Activated naive CD4-positive, alpha-beta T cell treated with anti-CD3 and anti-CD28 coated beads, Interleukin-2, amount 50 U/mL, for 16 hours (primary cell): ENCODE measurements around the gene TEX2.
A peak's percentile ranks its signal among the peaks of the same experiment; 100 is the strongest.
"Not testable (repeated sequence)": the region's sequence is repeated elsewhere in the genome, so short reads cannot be mapped to it uniquely, and the experiment has no call there.

ENCODE experiments used
- DNase-seq: peaks from one replicate; pipeline ENCODE4 v3.0.0-alpha.2; 2020

The TEX2 gene

DNA sequence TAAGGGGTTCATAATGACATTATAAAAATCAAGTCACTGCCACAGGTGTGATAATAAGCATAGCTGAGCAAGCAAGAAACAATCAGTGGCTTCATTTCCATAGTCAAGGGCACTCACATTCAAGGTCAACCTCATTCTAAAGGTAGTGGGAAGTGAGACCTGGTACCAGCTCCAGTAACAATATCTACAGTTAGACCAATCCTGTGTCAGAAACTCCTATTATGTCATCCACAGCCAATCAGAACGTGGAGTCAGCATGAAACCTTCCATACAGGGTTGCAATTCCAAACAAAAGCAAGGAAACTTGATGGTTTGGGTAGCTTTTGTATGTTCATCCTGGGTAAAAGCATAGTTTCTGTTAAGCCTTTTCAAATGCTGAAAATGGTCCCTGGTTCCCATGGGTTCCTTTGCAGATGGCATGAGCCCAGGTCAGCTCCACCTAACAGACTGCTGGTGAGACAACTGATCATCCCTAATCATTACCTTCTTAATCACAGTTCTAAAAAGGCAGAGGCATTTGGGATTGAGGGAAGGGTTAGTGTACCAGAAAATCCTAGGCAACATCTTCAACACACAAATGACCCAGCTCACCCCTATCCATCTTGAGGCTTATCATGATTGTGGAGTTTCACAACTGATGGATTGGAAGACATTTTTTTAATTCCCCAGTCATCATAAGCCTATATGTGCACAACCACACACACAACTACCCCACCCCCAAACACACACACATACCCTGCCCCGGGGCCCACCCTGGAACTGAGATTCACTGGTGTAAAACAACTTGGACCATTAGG lies 30.4 kb downstream of the TEX2 start:
- no peak for DNase-seq

GRCh38 chr17:64231567-64232141 lies 31.4 kb downstream of the TEX2 start:
- DNase-seq = no peak

DNA sequence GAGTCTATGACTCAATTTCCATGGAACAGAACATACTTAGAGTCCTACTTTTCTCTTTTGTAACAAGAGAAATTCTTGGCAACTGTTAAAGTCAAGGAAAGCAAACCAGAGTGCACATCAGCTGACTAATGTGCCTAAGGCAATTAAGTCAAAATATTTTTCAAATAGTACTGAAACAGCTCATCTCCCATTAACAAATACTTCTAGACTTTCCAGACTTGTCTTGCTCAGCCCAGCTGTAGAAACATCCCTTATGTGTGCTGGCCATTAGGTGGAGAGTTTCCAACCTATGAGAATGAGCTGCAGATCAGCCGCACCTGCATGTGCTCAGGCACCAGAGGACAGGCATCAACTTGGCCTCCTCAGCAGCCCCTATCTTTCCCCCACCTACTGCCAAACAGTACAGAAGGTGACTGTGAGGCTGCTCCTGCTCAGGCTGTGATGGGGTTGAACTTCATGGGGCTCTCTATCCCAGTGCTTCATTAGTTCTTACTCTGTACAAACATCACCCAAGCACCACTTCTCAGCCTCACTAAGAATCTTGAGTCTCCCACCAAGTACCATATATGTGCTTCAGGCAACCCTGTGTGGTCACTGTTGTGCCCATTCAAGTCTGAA lies 32.2 kb downstream of the TEX2 start:
- DNase-seq = no peak

- no peak for DNase-seq
Observed at GRCh38 chr17:64229815-64230728, 33.0 kb downstream of the TEX2 start.

DNA sequence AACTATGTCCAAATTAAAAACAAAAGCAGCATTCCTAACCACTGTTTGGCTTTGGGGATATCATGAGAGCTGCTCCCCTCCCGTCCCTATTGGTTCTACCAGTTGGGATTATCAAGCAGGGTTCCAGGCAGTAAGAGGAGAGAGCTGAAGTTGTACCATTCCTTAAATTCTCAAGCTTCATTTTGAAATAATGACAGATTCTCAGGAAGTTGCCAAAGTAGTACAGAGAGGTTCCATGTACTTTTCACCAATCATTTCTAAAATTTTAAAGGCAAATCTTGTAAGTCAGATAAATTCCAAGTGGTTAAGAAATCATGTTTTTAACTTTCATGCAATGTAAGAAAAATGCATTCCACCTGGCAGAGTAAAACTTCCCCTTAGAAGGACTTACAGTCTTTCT lies 36.9 kb downstream of the TEX2 start:
- no peak for DNase-seq

- DNase-seq = no peak
Observed at GRCh38 chr17:64225410-64225809, 37.6 kb downstream of the TEX2 start.

DNA sequence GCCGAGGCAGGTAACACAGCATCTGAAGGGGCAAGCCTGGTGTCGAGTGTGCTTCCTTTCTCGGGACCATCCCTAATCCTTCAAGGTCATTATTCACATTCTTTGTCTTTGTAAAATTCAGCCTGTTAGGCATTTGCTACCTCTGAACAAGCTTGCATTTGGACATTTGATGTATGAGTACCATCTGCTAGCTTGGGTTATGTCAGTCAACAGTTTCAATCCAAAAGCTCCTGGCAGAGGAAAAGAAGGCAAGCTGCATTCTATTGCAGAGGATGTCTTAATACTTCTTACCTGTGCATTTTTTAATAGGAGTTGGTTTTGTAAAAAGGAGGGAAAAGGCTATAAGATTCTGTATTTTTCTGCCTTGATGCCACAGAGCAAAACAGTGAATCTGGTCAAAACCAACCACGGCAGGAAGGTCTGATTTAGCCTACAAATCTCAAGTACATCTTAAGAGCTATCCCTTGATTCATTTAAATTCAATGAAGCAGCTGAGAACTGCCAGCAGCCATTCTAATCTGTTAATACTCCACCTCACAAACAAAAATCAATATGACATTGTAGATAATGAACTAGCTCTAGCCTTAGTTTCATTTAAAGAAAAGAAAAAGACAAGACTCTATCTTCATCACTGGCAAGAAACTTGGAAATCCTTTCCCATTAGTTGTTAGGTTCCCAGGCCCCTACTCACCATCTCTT lies 39.0 kb downstream of the TEX2 start:
- no peak for DNase-seq

DNA sequence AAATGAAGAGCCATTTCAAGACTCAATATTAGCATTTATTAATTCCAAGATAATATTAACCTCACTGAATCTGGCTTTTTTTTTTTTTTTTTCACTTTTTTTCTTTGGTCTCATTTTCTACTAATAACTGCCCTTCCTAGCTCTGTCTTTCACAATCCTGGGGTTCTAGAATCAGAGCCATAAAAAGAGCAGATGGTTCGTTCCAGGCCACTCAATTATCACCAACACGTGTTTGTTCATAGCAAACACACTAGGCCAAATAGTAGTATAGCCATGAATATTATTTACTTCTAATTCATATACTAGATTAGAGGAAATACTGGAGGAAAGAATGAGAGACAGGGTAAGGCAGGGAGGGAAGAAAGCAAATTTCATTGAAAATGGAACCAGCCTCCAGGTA lies 39.8 kb downstream of the TEX2 start:
- no peak for DNase-seq

DNA sequence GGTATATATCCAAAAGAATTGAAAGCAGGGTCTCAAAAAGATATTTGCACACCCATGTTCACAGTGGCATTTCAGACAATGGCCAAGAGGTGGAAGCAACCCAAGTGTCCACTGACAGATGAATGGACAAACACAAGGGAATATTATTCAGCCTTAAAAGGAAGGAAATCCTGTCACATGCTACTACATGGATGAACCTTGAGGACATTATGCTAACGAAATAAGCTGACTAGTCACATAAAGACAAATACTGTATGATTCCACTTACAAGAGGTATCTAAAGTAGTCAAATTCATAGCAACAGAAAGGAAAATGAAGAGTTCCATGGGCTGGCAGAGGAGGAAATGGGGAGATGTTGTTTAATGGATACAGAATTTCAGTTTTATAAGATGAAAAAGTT lies 41.4 kb downstream of the TEX2 start:
- DNase-seq = no peak

DNA sequence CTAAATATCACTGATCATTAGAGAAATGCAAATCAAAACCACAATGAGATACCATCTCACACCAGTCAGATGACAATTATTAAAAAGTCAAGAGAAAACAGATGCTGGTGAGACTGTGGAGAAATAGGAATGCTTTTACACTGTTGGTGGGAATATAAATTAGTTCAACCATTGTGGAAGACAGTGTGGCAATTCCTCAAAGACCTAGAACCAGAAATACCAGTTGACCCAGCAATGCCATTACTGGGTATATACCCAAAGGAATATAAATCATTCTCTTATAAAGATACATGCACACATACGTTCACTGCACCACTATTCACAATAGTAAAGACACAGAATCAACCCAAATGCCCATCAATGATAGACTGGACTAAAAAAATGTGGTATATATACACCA lies 42.5 kb downstream of the TEX2 start:
- not testable (repeated sequence) for DNase-seq

DNA sequence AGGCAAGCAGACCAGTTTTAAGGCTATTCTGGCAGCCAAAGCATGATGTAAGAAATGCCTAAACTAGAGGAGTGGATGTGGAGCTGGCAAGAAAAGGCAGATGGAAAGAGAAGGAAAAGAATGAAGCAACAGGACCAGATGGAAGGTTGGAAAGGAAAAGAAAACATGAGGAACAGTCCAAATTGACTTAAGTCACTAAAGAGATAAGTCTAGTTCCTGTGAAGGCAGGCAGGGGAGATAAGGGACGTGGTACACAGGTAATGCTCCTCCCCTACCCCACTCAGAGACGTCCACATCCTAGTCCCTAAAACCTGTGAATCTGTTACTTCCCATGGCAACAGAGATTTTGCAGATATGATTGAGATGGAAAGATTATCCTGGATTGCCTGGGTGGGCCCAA lies 43.5 kb downstream of the TEX2 start:
- DNase-seq = no peak

DNA sequence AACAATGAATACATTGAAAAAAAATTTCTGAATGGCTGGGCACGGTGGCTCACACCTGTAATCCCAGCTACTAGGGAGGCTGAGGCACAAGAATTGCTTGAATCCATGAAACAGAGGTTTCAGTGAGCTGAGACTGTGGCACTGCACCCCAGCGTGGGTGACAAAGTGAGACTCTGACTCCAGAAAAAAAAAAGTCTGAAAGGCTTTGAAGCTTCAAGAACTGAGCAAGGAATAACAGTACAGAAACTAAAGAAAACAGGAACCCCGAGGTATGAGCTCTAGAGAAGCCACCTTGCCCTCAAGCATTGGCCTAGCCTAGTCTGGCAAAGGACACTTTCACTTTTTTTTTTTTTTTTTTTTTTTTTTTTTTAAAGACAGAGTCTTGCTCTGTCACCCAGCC lies 45.0 kb downstream of the TEX2 start:
- DNase-seq = peak; percentile 60

GRCh38 chr17:64217249-64217691 lies 45.8 kb downstream of the TEX2 start:
- DNase-seq = no peak

DNA sequence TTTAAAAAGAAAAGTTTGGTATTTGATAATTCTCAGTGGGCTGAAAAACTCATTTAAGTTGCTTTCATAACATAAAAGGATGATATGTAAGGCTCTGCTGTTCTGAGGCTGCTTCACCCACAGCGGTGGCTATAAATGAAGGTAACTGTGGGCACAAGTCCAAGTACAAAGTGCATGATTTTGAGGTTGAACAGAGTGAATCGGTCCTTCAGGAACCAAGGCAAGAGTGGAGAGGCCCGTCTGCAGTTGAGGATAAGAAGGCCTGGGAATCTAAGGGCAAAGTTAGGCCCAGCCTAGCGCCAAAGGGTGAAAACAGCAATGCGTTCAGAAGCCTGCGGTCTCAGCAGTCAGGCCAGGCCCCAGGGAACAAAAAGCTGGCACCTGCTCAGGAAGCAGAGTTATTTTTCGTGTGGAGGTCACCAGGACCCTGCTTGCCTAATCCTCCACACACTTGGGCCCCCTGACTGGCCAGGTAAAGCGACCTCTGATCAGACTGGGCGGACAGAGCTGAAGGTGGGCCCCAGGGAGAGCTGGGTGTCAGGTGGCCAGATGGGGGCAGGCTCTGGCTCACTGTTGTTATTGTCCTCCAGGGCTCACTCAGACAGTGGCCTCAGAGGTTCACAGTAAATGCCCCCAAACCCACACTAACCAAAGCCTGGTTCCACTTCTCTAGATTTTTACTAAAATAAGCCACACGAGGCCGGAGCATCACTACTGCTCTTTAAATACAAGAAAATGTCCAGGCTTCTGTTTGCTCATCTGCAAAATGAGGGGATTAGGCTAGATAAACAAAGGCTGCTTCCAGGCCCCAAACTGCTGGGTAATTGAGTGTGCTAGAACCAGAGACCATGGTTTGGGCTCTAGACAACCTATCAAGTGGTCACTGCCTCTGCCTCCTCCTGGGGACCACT lies 46.5 kb downstream of the TEX2 start:
- no peak for DNase-seq

DNA sequence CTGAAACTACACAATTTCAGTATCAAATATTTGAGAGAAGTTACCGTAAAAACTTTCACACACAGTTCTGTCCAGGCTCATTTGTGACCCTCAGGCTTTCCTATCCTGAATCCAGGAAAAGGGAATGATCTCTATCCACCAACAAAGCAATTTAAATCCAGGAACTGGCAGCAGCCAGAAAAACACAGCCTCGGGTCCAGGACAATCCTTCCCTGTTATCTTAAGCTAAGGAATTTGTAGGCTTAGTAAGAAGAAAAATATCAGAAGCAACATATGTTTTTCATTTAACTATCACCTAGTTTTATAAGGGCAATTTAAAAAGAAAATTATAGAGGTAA lies 47.1 kb downstream of the TEX2 start:
- no peak for DNase-seq

DNA sequence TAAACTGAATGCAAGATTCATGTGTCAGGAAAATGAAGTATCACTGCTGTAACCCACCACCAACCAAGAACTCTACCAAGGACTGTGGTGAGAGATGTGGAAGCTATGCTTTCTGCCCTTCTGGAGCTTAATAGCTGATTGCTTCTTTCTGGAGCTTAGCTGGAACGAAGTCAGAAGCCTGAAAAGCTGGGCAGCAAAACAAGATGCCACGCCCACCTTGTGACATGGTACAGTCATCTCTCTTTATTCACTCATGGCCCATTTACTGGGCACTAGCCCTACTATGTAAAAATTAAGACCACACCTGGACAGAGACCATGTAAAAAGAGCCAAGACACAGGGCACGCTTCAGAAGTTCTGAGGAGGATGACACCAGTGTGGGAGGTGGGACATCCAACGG lies 48.1 kb downstream of the TEX2 start:
- no peak for DNase-seq

DNA sequence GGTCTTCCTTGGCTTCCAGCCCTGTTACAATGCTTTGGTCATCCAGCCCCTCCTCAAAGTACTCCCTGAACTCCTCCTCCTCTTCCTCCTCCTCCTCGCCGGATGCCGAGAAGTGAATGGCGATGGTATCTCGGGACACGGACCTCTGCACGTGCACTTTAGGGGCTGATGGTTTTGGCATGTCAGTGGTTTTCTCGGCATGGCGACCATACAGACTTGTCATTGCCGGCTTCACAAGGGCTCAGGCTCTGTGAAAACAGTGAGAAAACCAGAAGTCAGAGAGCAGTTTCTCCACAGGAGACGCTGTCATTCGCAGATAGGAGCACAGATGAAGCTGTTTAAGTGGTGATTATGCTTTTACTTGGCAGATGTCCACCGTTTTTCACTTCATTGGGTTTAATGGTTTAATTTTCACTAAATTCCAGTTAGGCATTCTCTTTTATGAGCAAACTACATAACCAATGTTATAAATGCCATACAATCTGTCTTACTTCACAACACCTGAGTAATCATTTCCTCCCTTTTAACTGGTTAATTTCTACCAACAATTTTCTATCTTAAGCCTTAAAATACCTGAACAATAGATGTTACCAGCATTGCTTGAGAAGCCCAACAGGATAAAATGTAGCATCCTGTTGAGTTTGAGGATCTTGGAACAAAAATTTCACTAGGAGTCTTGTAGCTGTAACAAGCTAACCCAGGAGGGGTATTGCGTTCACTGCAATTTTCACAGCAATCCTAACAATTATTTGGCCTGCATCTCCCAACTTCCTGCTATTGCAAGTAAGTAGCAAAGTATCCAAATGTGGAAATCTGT lies 48.9 kb downstream of the TEX2 start:
- no peak for DNase-seq

DNA sequence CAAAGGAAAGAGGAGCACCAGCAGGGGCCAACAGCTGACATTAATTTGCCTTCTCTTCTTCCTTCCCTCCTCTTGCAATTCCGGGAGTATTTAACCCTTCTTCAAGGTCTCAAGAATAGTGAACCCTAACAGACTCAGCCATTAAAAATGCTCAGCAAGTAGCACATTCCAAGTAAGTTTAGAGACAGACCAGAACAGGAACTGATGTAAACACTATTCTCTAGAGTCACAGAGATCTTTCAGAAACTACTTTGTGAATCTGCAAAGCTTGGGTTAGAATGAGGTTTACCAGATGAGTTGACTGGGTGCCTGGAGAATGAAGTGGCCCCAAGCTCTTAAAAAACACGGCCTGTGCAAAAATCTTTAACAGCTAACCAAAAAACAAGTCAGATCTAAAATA lies 50.9 kb downstream of the TEX2 start:
- DNase-seq = no peak

- DNase-seq = no peak
Observed at GRCh38 chr17:64209983-64210382, 53.1 kb downstream of the TEX2 start.

DNA sequence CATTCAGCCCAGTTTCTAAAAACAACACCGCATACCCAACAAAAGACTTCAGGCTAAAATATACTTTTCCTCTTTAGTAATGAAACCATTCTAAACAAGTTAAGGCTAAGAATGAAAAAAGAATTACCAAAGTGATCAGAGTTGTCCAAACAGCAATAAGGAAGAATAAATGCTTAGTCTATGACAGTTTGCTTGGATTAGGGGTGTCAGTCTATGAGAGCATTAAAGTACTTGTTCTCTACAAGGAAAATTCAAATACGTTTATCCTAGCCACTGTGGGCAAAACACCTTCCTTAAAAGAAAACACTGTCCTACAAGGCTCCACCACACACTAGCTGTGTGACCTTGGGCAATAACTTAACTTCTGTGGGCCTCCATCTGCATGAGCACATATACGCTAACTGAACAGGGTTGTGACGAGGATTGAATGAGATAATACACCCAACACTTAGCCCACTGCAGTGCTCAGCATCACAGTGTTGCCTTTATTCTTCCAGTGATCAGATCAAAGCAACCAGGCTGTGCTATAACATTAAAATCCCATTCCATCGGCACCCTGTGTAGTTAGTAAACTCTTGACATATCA lies 53.6 kb downstream of the TEX2 start:
- no peak for DNase-seq
